NT2/D1 (cell line): ENCODE results near the gene LNP1.

ENCODE experiments used
- DNase-seq: peaks from one replicate; pipeline ENCODE4 v3.0.0-alpha.2; 2011; ENCODE audit warnings: low read depth, low spot score
- H3K27me3 ChIP-seq: 2 replicates; pipeline ENCODE4 v1.6.0; 2011; ENCODE audit warnings: mild to moderate bottlenecking; ENCODE audit not compliant: insufficient read length, insufficient read depth
- H3K36me3 ChIP-seq: 2 replicates; pipeline ENCODE4 v1.6.1; 2011; ENCODE audit warnings: mild to moderate bottlenecking, low read length, mixed read lengths; ENCODE audit not compliant: insufficient read depth, insufficient read length
- H3K4me1 ChIP-seq: 2 replicates; pipeline ENCODE4 v1.5.1; 2011; ENCODE audit not compliant: insufficient read depth, insufficient read length
- H3K4me3 ChIP-seq: 2 replicates; pipeline ENCODE4 v1.5.1; 2011; ENCODE audit warnings: low read depth; ENCODE audit not compliant: insufficient read length
- H3K9ac ChIP-seq: 2 replicates; pipeline ENCODE4 v1.6.0; 2011; ENCODE audit warnings: low read depth; ENCODE audit not compliant: insufficient read length
- H3K9me3 ChIP-seq: 2 replicates; pipeline ENCODE4 v1.5.1; 2011; ENCODE audit warnings: mild to moderate bottlenecking, low read length; ENCODE audit not compliant: insufficient read depth
- SUZ12 ChIP-seq: IDR thresholded peaks from 2 replicates; pipeline ENCODE4 v1.6.1; 2011; ENCODE audit not compliant: insufficient read length, insufficient read depth; ENCODE audit errors: extremely low read depth
- YY1 ChIP-seq: IDR thresholded peaks from 2 replicates; pipeline ENCODE4 v1.6.1; 2011; ENCODE audit not compliant: insufficient read length, insufficient read depth
- ZNF274 ChIP-seq: IDR thresholded peaks from 2 replicates; pipeline ENCODE4 v1.6.1; 2011; ENCODE audit warnings: mild to moderate bottlenecking, low read depth, low read length

Gene LNP1

DNA sequence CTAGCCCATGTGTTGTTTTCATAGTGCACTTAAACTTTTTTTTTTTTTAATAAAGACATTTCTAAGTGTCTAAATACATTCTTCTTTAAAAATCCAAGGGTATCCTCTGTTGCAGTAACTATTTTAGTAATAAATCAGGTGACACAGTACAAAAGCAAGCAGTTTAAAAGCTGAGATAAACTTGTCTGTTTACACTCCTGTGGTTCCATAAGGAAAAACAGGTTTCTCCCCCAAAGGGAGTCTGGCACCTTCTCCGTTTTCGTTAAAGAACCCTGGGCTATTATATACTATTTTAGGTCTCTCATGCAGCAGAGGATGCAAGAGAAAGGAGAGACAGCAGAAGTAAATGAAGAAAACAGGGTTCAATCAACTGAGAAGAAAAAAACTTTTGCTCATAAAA lies 47.9 kb downstream of the LNP1 start:
- no peak for TF ChIP-seq YY1
- no peak for TF ChIP-seq ZNF274
- TF ChIP-seq SUZ12 = no peak
- DNase-seq = no peak
- H3K9me3 ChIP-seq = peaks cover 37% of the 10 kb centered on the region

DNA sequence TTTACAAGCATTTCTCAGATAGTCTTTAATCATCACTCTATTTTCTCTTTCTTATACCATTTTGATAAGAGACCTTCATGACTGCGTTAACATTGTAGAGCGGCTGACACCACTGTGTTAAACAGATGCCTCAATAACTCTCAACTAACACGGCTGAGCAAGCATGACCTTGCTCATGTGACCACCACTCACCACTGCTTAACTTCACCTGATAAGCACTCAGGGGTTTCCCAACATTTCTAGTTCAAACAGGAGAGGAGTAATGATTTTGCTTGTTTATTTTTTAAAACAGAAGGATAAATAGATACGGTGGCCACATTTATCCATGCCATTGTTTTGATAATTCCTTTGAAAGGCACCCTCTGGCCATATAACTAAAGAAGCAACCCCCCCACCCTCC lies 53.3 kb downstream of the LNP1 start:
- Histone ChIP-seq H3K4me1 (no peaks in the 10 kb centered on the region), H3K9ac (no peak overlapping the region), H3K36me3 (peaks cover 4% of the 10 kb centered on the region), H3K27me3 (no peaks in the 10 kb centered on the region), H3K4me3 (no peak overlapping the region), H3K9me3 (peaks cover 12% of the 10 kb centered on the region; the same call in 1 of the 2 replicates)
- no peak for TF ChIP-seq SUZ12
- no peak for TF ChIP-seq YY1
- TF ChIP-seq ZNF274 = no peak
- DNase-seq = no peak

More for the DNA sequence above, 47.9 kb downstream of the LNP1 start:
- Histone ChIP-seq H3K27me3 (no peaks in the 10 kb centered on the region), H3K9ac (no peak overlapping the region), H3K36me3 (no peaks in the 10 kb centered on the region), H3K4me3 (no peak overlapping the region), H3K4me1 (no peaks in the 10 kb centered on the region)

DNA sequence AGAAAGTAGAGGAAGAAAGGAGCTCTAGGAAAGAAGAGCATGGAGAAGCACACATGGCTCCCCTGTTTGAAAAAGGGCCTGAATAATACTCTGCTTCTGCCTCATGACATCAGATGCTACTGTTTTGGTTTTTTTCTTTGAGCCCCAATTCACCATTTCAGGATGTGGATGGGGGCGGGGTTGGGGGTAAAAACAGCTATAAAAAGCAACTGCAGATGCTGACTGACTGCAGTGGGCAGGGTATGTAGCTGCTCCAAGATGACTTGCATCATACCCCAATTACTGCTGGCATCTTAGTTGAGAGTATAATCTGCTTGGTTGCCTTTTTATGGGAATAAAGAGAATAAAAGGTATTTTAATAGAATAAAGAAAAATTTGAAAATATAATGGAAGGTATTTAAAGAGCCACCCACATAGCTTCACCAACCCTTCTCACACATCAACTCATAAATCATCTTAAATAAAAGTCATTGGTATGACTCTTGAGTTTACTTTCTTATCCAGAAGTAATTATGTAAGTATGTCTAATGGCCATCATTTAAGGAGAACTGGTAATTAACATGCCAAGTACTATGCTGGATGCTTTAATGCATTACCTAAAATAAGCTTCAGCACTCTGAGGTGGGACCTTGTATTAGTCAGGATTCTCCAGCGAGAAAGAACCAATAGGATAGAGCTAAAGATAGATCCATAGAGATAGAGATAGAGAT lies 54.7 kb downstream of the LNP1 start:
- TF ChIP-seq ZNF274 = no peak
- no peak overlapping the region for H3K9ac ChIP-seq
- no peaks in the 10 kb centered on the region for H3K27me3 ChIP-seq
- no peaks in the 10 kb centered on the region for H3K4me1 ChIP-seq
- DNase-seq = no peak
- no peak overlapping the region for H3K4me3 ChIP-seq
- peaks cover 4% of the 10 kb centered on the region for H3K36me3 ChIP-seq
- peaks cover 12% of the 10 kb centered on the region; the same call in 1 of the 2 replicates for H3K9me3 ChIP-seq

DNA sequence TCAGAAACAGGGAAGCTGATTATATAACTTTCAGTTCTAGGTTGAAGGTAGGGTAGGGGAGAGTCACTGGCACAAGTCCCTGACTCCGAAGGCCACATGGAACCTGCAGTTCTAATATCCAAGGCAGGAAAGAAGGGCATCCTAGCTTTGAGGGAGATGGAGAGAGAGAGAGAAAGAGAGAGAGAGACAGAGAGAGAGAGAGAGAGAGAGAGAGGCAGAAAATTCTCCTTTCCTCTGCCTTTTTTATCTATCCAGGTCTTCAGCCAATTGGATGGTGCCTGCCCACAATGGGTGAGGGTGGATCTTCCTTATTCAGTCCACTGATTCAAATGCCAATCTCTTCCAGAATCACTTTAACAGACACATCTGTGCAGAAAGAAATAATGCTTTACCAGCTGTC lies 55.4 kb downstream of the LNP1 start:
- H3K9ac ChIP-seq = no peak overlapping the region
- TF ChIP-seq SUZ12 = no peak
- TF ChIP-seq ZNF274 = no peak
- no peak for TF ChIP-seq YY1

DNA sequence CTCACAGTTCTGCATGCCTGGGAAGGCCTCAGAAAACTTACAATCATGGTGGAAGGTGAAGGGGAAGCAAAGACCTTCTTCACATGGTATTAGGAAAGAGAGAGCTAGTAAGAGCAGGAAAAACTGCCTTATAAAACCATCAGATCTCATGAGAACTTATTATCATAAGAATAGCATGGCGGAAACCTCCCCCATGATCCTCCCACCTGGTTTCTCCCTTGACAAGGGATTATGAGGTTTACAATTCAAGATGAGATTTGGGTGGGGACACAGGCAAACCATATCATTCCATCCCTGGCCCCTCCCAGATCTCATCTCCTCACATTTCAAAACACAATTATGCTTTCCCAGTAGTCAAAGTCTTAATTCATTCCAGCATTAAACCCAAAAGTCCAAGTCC lies 56.5 kb downstream of the LNP1 start:
- Histone ChIP-seq H3K36me3 (peaks cover 4% of the 10 kb centered on the region), H3K4me3 (no peak overlapping the region), H3K9me3 (peaks cover 12% of the 10 kb centered on the region; the same call in 1 of the 2 replicates), H3K4me1 (no peaks in the 10 kb centered on the region), H3K9ac (no peak overlapping the region), H3K27me3 (no peaks in the 10 kb centered on the region)
- no peak for DNase-seq
- no peak for TF ChIP-seq SUZ12
- no peak for TF ChIP-seq ZNF274
- TF ChIP-seq YY1 = no peak

More for the DNA sequence above, 55.4 kb downstream of the LNP1 start:
- Histone ChIP-seq H3K27me3 (no peaks in the 10 kb centered on the region), H3K9me3 (peaks cover 12% of the 10 kb centered on the region; the same call in 1 of the 2 replicates), H3K4me3 (no peak overlapping the region), H3K4me1 (no peaks in the 10 kb centered on the region), H3K36me3 (peaks cover 4% of the 10 kb centered on the region)
- no peak for DNase-seq

DNA sequence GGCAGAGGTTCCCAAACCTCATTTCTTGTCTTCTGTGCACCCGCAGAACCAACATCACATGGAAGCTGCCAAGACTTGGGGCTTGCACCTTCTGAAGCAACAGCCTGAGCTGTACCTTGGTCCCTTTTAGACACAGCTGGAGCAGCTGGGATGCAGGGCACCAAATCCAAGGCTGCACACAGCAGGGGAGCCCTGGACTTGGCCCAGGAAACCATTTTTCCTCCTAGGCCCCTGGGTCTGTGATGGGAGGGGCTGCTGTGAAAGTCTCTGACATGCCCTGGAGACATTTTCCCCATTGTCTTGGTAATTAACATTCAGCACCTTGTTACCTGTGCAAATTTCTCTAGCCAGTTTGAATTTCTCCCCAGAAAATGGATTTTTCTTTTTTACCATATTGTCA lies 57.5 kb downstream of the LNP1 start:
- peaks cover 4% of the 10 kb centered on the region for H3K36me3 ChIP-seq
- no peak for DNase-seq
- no peaks in the 10 kb centered on the region for H3K4me1 ChIP-seq
- peaks cover 12% of the 10 kb centered on the region; the same call in 1 of the 2 replicates for H3K9me3 ChIP-seq
- no peak for TF ChIP-seq YY1
- TF ChIP-seq ZNF274 = no peak
- TF ChIP-seq SUZ12 = no peak
- no peaks in the 10 kb centered on the region for H3K27me3 ChIP-seq
- H3K9ac ChIP-seq = no peak overlapping the region
- H3K4me3 ChIP-seq = no peak overlapping the region

DNA sequence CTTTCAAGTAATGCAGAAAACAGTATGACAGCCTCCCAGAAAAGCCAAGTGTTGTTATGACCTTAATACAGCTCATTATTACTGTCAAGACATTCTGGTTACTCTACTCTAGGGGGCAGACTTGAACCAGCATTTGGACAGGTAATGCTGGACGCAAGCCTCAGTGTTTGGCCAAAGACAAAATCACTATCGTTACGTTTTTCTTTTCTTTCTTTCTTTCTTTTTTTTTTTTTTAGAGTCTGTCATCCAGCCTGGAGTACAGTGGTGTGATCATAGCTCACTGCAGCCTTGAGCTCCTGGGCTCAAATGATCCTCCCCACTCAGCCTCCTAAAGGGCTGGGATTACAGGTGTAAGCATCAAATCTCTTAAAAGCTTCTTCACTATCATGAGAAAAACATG lies 61.7 kb downstream of the LNP1 start:
- Histone ChIP-seq H3K27me3 (no peaks in the 10 kb centered on the region), H3K36me3 (no peaks in the 10 kb centered on the region), H3K4me1 (no peaks in the 10 kb centered on the region), H3K4me3 (no peak overlapping the region), H3K9ac (no peak overlapping the region), H3K9me3 (peaks cover 19% of the 10 kb centered on the region; the same call in 1 of the 2 replicates)
- DNase-seq = no peak
- no peak for TF ChIP-seq ZNF274
- no peak for TF ChIP-seq YY1
- no peak for TF ChIP-seq SUZ12
